ENCODE measurements around the gene C4B. TPM values are rescaled to one million over a fixed set of nuclear protein-coding genes. Genes with fewer than 3 reads are reported as not detected.

Gene C4B
- 2.0 and 6.0 TPM in 2 replicates for total RNA-seq

DNA sequence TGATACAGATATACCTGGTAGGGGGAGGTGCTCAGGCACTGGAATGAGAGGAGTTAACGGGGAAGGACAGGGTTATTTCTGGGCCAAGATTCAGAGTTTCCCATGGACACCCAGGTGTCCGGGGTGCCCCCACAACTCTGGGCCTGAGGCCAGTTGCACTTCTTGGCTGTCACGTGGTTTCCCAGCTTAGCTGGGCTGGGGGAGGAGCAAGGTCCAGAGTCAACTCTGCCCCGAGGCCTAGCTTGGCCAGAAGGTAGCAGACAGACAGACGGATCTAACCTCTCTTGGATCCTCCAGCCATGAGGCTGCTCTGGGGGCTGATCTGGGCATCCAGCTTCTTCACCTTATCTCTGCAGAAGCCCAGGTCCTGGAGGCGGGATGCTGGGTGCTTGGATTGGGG lies at the start of gene C4B:
Gene C4B, plus strand, starts transcription at position 249 of the 400 bp plus-strand sequence. Its CDS starts 51 bp downstream, at position 300.

DNA sequence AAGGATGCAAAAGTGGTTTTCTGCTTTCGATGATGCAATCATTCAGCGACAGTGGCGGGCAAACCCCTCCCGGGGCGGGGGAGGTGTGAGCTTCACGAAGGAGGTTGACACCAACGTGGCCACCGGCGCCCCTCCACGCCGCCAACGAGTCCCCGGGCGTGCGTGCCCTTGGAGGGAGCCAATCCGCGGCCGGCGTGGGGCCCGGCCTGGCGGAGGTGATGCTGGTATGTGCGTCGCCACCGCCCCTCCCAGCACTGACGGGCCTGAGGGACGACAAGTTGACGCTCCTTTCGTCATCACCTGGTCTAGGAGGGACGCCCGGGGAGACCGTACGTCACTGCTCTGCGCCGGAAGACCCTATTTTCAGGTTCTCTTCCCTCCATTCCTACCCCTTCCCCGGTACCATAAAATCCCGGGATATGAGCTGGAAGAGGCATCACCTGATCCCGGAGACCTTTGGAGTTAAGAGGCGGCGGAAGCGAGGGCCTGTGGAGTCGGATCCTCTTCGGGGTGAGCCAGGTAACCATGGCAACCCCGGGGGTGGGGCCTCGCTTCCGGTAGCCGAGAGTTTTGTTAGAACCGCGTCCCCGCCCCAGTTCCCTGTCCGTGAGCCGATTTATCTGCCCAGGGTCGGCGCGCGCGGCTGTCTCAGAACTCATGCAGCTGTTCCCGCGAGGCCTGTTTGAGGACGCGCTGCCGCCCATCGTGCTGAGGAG lies 42.4 kb upstream of the C4B start, which contains the start of gene DXO:
Gene DXO, minus strand, starts transcription at position 146 of the 716 bp plus-strand sequence. CDS start 463 bp downstream, outside the sequence.

DNA sequence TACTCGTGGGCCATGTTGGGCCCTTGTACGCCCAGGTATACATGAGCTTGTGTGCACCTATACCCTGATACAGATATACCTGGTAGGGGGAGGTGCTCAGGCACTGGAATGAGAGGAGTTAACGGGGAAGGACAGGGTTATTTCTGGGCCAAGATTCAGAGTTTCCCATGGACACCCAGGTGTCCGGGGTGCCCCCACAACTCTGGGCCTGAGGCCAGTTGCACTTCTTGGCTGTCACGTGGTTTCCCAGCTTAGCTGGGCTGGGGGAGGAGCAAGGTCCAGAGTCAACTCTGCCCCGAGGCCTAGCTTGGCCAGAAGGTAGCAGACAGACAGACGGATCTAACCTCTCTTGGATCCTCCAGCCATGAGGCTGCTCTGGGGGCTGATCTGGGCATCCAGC lies 32.9 kb upstream of the C4B start, which contains the start of gene C4A:
Gene C4A, plus strand, starts transcription at position 314 of the 400 bp plus-strand sequence. Its CDS starts 51 bp downstream, at position 365.

DNA sequence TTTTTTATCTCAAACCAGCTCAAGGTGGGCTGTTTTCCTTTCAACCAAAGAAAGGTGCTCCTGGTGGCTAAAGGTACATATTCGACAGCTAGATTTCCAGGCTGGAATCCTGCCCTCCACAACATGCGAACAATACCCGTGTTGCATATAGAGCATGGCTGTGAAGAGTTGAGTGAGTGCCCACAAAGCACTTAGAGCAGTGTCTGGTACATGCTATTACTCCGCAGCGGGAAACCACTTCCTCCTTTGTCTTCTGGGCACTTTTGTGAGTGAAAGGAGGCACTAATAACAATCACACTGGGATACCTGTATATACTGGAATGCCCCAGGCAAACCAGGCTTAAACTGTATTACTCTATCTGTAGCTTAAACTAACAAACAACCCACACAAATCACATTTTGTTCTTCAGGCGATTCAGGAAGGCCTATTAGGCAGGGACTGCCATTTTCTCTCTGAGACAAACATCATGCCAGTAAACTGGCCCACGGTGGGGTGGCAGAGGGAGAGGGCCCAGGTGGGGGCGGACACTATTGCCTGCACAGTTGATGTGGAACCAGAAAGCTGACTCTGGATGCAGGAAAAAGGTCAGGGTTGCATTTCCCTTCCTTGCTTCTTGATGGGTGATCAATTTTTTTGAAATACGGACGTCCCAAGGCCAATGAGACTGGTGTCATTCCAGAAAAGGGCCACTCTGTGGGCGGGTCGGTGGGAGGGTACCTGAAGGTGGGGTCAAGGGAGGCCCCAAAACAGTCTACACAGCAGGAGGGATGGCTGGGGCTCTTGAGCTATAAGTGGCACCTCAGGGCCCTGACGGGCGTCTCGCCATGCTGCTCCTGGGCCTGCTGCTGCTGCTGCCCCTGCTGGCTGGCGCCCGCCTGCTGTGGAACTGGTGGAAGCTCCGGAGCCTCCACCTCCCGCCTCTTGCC lies 23.3 kb downstream of the C4B start, which contains the start of gene CYP21A2:
Gene CYP21A2, plus strand, starts transcription at position 818 of the 927 bp plus-strand sequence. Its CDS starts 8 bp downstream, at position 826.

Other genes starting within 250 kb of the C4B start
- gene VWA7, start 237.5 kb upstream of the C4B start, total RNA-seq, result 0.11 and 0.25 TPM in 2 replicates
- gene VARS1, start 219.0 kb upstream of the C4B start, total RNA-seq, result 68.7 and 88.5 TPM in 2 replicates
- 34.9 and 48.9 TPM in 2 replicates for gene LSM2, start 207.8 kb upstream of the C4B start, total RNA-seq
- gene HSPA1L, start 199.5 kb upstream of the C4B start, total RNA-seq, result 0.89 and 1.7 TPM in 2 replicates
- gene HSPA1A, start 199.3 kb upstream of the C4B start, total RNA-seq, result 60.4 and 107 TPM in 2 replicates
- gene HSPA1B, start 187.1 kb upstream of the C4B start, total RNA-seq, result 94.5 and 181 TPM in 2 replicates
- gene NEU1, start 152.0 kb upstream of the C4B start, total RNA-seq, result 72.7 and 128 TPM in 2 replicates
- 0.25 TPM in 1 of 2 replicates, not detected in the other for gene SLC44A4, start 135.8 kb upstream of the C4B start, total RNA-seq
- 74.0 and 94.5 TPM in 2 replicates for gene EHMT2, start 117.1 kb upstream of the C4B start, total RNA-seq
- gene ZBTB12, start 112.7 kb upstream of the C4B start, total RNA-seq, result 4.9 and 8.1 TPM in 2 replicates
- gene C2, start 87.1 kb upstream of the C4B start, total RNA-seq, result 0.77 and 2.0 TPM in 2 replicates
- gene CFB, start 68.7 kb upstream of the C4B start, total RNA-seq, result 2.3 and 5.6 TPM in 2 replicates
- 121 and 171 TPM in 2 replicates for gene NELFE, start 55.8 kb upstream of the C4B start, total RNA-seq
- gene SKIC2, start 55.6 kb upstream of the C4B start, total RNA-seq, result 50.1 and 53.1 TPM in 2 replicates
- 14.1 and 17.1 TPM in 2 replicates for gene DXO, start 42.7 kb upstream of the C4B start, total RNA-seq
- 2.3 and 13.4 TPM in 2 replicates for gene C4A, start 32.7 kb upstream of the C4B start, total RNA-seq
- not detected in 2 replicates for gene CYP21A2, start 23.6 kb downstream of the C4B start, total RNA-seq
- 5.9 and 6.7 TPM in 2 replicates for gene TNXB, start 94.5 kb downstream of the C4B start, total RNA-seq
- 12.1 and 17.9 TPM in 2 replicates for gene ATF6B, start 113.5 kb downstream of the C4B start, total RNA-seq
- gene FKBPL, start 115.5 kb downstream of the C4B start, total RNA-seq, result 5.2 and 7.9 TPM in 2 replicates
- 0.11 and 0.12 TPM in 2 replicates for gene PRRT1, start 137.1 kb downstream of the C4B start, total RNA-seq
- 9.5 and 14.6 TPM in 2 replicates for gene PPT2, start 139.3 kb downstream of the C4B start, total RNA-seq
- 0.66 and 1.00 TPM in 2 replicates for gene EGFL8, start 149.8 kb downstream of the C4B start, total RNA-seq
- 12.4 and 15.7 TPM in 2 replicates for gene AGPAT1, start 161.3 kb downstream of the C4B start, total RNA-seq
- 29.0 and 30.9 TPM in 2 replicates for gene RNF5, start 163.6 kb downstream of the C4B start, total RNA-seq
- gene AGER, start 169.5 kb downstream of the C4B start, total RNA-seq, result 0.12 and 0.44 TPM in 2 replicates
- gene PBX2, start 175.4 kb downstream of the C4B start, total RNA-seq, result 41.6 and 42.6 TPM in 2 replicates
- 0.44 and 0.87 TPM in 2 replicates for gene GPSM3, start 177.8 kb downstream of the C4B start, total RNA-seq
- 0.62 and 1.4 TPM in 2 replicates for gene NOTCH4, start 209.3 kb downstream of the C4B start, total RNA-seq

Measured in uterine smooth muscle cell (primary cell).